Mesendoderm (in vitro differentiated cells): ENCODE measurements around the gene FYB1.

Experiments
- DNase-seq: peaks from one replicate; pipeline ENCODE4 v3.0.0; 2013
- H2AK5ac ChIP-seq: 2 replicates; pipeline ENCODE4 v1.6.1; 2013; ENCODE audit warnings: low read length, inconsistent platforms
- H2BK120ac ChIP-seq: 2 replicates; pipeline ENCODE4 v1.6.1; 2013; ENCODE audit warnings: low read depth, mild to moderate bottlenecking, low read length, moderate library complexity, mixed read lengths
- H2BK15ac ChIP-seq: replicated peaks from 2 replicates; pipeline ENCODE4 v1.6.1; 2013; ENCODE audit warnings: low read depth, mild to moderate bottlenecking, moderate library complexity
- H2BK5ac ChIP-seq: 2 replicates; pipeline ENCODE4 v1.6.1; 2013; ENCODE audit warnings: low read length, inconsistent platforms
- H3K18ac ChIP-seq: 2 replicates; pipeline ENCODE4 v1.6.1; 2013; ENCODE audit warnings: mild to moderate bottlenecking, low read length, mixed read lengths
- H3K23ac ChIP-seq: one replicate; pipeline ENCODE4 v1.6.1; 2013; ENCODE audit warnings: low read length
- H3K27ac ChIP-seq: 2 replicates; pipeline ENCODE4 v1.5.1; 2013; ENCODE audit warnings: low read depth, mild to moderate bottlenecking, inconsistent platforms, low read length, moderate library complexity
- H3K27me3 ChIP-seq: 2 replicates; pipeline ENCODE4 v1.6.1; 2013; ENCODE audit warnings: low read length, control low read depth, mild to moderate bottlenecking, inconsistent platforms; ENCODE audit not compliant: insufficient read depth, poor library complexity
- H3K36me3 ChIP-seq: 2 replicates; pipeline ENCODE4 v1.6.1; 2013; ENCODE audit warnings: low read length, inconsistent platforms; ENCODE audit not compliant: control insufficient read depth, insufficient read depth
- H3K4ac ChIP-seq: one replicate; pipeline ENCODE4 v1.6.1; 2013; ENCODE audit warnings: low read depth, mild to moderate bottlenecking, low read length, moderate library complexity
- H3K4me1 ChIP-seq: 2 replicates; pipeline ENCODE4 v1.6.1; 2013; ENCODE audit warnings: low read depth, low read length, inconsistent platforms; ENCODE audit not compliant: control insufficient read depth
- H3K4me2 ChIP-seq: 2 replicates; pipeline ENCODE4 v1.6.1; 2013; ENCODE audit warnings: low read length
- H3K4me3 ChIP-seq: 2 replicates; pipeline ENCODE4 v1.5.1; 2013; ENCODE audit warnings: mild to moderate bottlenecking, low read length
- H3K56ac ChIP-seq: one replicate; pipeline ENCODE4 v1.6.1; 2013; ENCODE audit warnings: low read length
- H3K79me1 ChIP-seq: 2 replicates; pipeline ENCODE4 v1.6.1; 2013; ENCODE audit warnings: low read length, inconsistent platforms
- H3K79me2 ChIP-seq: 2 replicates; pipeline ENCODE4 v1.6.1; 2013; ENCODE audit warnings: mild to moderate bottlenecking, low read length; ENCODE audit not compliant: control insufficient read depth, insufficient read depth
- H3K9ac ChIP-seq: 2 replicates; pipeline ENCODE4 v1.6.1; 2013; ENCODE audit warnings: low read length, inconsistent platforms
- H4K5ac ChIP-seq: one replicate; pipeline ENCODE4 v1.6.1; 2013; ENCODE audit warnings: low read length
- H4K8ac ChIP-seq: one replicate; pipeline ENCODE4 v1.6.1; 2013; ENCODE audit warnings: low read depth, mild to moderate bottlenecking, control low read depth, low read length, moderate library complexity
- WGBS: extraction: QIAGEN DNeasy Blood & Tissue Kit; methylation state at CpG from one replicate; pipeline ENCODE4 v1.1.7; 2013; ENCODE audit warnings: low lambda C conversion rate, missing lambda C conversion rate; ENCODE audit not compliant: insufficient coverage; ENCODE audit errors: extremely low coverage; 5-methylcytosine and 5-hydroxymethylcytosine counted together

The FYB1 gene

DNA sequence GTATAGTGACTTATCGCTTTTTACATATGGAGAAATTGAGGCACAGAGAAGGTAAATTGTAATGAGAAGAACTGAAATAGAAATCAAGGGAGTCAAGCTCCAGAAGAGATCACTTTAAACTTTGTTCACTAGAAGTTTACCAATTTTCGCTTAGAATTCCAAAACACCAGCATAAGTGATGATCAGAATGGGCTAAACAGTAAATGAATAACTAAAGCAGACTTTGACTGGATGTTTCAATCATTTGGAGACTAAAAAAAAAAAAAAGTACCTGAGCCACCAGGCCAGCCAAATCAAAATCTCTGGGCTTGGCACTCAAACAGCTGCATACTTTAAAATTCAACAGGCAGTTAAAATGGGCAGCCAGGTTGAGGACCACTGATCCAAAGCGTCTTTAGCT lies 38.2 kb upstream of the FYB1 start:
- Histone ChIP-seq H3K79me1 (no peaks in the 10 kb centered on the region), H3K27ac (no peak overlapping the region), H3K79me2 (no peaks in the 10 kb centered on the region), H3K27me3 (no peaks in the 10 kb centered on the region), H2BK15ac (no peak overlapping the region), H3K23ac (no peak overlapping the region), H3K4me3 (no peak overlapping the region), H3K36me3 (no peaks in the 10 kb centered on the region), H3K4me2 (no peak overlapping the region), H2AK5ac (no peak overlapping the region), H2BK5ac (no peak overlapping the region), H3K56ac (no peak overlapping the region), H3K4me1 (no peaks in the 10 kb centered on the region), H4K5ac (no peak overlapping the region), H4K8ac (no peak overlapping the region), H3K18ac (no peak overlapping the region), H3K4ac (no peak overlapping the region), H2BK120ac (no peak overlapping the region), H3K9ac (no peak overlapping the region)
- no peak for DNase-seq
- WGBS: no CpG with 5 or more reads among the region's 3 CpGs

DNA sequence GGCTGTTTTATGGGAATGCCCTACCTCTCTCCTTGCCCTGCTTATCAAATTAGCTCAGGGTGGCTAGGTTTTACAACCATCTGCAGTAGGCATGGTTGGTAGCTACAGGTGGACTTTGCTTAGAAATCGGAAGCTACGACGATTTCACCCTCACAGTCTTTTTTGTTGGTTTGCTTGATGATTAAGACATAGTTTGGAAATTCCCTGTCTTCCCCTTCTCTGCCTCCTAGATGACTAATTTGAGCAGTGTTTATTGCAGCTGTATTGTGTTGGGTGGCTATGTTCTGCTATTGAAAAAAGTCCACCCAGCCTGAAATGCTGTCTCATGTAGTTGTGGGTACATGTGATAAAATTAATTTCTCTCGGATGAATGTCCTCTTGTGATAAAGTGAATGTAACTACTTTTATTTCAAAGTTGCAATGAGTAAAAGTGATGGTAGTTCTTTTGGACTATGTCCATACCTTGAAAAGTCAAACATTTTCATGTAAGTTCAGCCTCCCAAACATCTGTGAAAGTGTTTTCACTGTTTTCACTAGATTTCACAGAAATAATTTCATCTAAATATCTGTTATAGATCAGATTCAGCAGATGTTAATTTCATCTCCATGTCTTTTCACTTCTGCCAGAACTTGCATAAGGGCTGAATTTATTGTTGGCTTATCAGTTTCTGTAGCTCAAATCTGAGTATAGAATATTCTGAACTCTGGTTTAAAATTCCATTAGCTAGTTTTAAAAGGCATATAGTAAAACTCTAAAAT lies 37.3 kb upstream of the FYB1 start:
- no peaks in the 10 kb centered on the region for H3K79me2 ChIP-seq
- no peak overlapping the region for H2AK5ac ChIP-seq
- H3K9ac ChIP-seq: no peak overlapping the region
- H4K8ac ChIP-seq: no peak overlapping the region
- H2BK120ac ChIP-seq: no peak overlapping the region
- H3K18ac ChIP-seq: no peak overlapping the region
- no peak overlapping the region for H3K56ac ChIP-seq
- H3K4ac ChIP-seq: no peak overlapping the region
- no CpG with 5 or more reads among the region's 4 CpGs for WGBS
- no peaks in the 10 kb centered on the region for H3K36me3 ChIP-seq
- H3K27ac ChIP-seq: no peak overlapping the region
- no peaks in the 10 kb centered on the region for H3K79me1 ChIP-seq
- H2BK15ac ChIP-seq: no peak overlapping the region
- no peak overlapping the region for H3K4me3 ChIP-seq
- H3K4me2 ChIP-seq: no peak overlapping the region
- DNase-seq: no peak
- H3K27me3 ChIP-seq: no peaks in the 10 kb centered on the region
- no peak overlapping the region for H2BK5ac ChIP-seq
- H3K4me1 ChIP-seq: no peaks in the 10 kb centered on the region
- H4K5ac ChIP-seq: no peak overlapping the region
- no peak overlapping the region for H3K23ac ChIP-seq

DNA sequence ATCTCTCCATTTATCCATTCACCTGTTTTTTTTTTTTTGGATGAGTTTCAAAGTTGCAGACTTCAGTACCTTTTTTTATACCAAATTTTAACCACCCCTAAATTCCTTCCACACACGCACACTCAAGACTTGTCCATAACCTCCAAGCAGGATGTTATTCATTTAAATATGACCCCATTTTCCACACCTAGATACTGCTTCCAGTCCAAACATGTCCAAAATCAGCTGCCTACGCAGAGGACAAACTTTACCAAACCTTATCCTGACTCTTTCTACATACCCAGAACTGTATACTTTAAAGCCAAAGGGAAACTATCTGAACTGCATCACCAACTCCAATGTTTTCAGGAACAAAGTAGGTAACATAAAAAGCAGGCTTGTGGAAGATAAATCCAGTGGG lies 36.0 kb upstream of the FYB1 start:
- Histone ChIP-seq H3K4me3 (no peak overlapping the region), H3K9ac (no peak overlapping the region)
- DNase-seq: no peak

DNA sequence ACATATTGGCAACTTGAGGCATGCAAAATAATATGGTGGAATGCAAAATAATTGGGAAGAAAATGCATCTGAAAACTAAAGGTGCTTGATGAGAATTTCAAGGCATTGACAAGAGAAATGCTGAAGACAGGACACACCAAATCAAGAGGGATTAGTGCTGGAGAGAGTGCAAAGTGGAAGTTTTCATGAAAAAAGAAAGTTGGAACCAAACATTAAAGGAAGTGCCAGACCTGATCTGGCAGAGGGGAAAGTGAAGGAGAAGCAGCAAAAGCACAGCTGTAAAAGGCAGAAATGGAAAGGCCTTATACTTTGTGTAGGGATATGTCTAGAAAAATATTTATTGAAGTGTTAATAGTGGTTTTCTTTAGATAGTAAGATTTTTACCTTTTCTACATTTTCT lies 35.3 kb upstream of the FYB1 start:
- Histone ChIP-seq H3K56ac (no peak overlapping the region), H3K18ac (no peak overlapping the region), H4K8ac (no peak overlapping the region), H3K23ac (no peak overlapping the region), H3K4ac (no peak overlapping the region), H2BK120ac (no peak overlapping the region), H4K5ac (no peak overlapping the region), H3K4me3 (no peak overlapping the region), H3K4me2 (no peak overlapping the region), H2BK5ac (no peak overlapping the region), H3K9ac (no peak overlapping the region), H3K36me3 (no peaks in the 10 kb centered on the region), H3K4me1 (no peaks in the 10 kb centered on the region), H2BK15ac (no peak overlapping the region), H3K79me1 (no peaks in the 10 kb centered on the region), H3K27me3 (no peaks in the 10 kb centered on the region), H3K27ac (no peak overlapping the region), H2AK5ac (no peak overlapping the region), H3K79me2 (no peaks in the 10 kb centered on the region)
- DNase-seq: no peak

More for the DNA sequence above, 36.0 kb upstream of the FYB1 start:
- Histone ChIP-seq H4K5ac (no peak overlapping the region), H3K4ac (no peak overlapping the region), H2BK120ac (no peak overlapping the region), H3K18ac (no peak overlapping the region), H4K8ac (no peak overlapping the region), H2BK5ac (no peak overlapping the region), H3K4me1 (no peaks in the 10 kb centered on the region), H3K23ac (no peak overlapping the region), H3K56ac (no peak overlapping the region), H3K27ac (no peak overlapping the region), H3K4me2 (no peak overlapping the region), H2BK15ac (no peak overlapping the region), H3K36me3 (no peaks in the 10 kb centered on the region), H2AK5ac (no peak overlapping the region), H3K79me1 (no peaks in the 10 kb centered on the region), H3K27me3 (no peaks in the 10 kb centered on the region), H3K79me2 (no peaks in the 10 kb centered on the region)
- 100% methylated on average over 1 of the region's 2 CpGs for WGBS

DNA sequence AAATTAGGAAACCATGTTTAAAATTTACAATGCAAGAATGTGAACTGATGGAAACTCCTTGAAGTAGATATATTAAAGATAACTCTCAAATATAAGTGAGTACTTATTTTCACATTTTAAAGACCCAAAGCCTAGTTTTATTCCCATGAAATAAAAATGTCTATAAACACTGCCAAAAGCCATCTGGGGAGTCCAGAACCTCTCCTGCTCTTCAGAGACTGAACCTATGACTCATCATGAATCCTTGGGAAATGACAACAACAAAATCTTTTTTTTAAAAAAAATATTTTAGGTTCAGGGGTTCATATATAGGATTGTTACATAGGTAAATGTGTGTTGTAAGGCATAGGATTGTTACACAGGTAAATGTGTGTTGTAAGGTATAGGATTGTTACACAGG lies 33.8 kb upstream of the FYB1 start:
- no peaks in the 10 kb centered on the region for H3K4me1 ChIP-seq
- no peaks in the 10 kb centered on the region for H3K27me3 ChIP-seq
- H3K79me1 ChIP-seq: no peaks in the 10 kb centered on the region
- H2AK5ac ChIP-seq: no peak overlapping the region
- H3K18ac ChIP-seq: no peak overlapping the region
- H3K27ac ChIP-seq: no peak overlapping the region
- no peak overlapping the region for H3K23ac ChIP-seq
- no peak overlapping the region for H4K8ac ChIP-seq
- no peak overlapping the region for H3K56ac ChIP-seq
- H2BK5ac ChIP-seq: no peak overlapping the region
- no peak overlapping the region for H3K4me3 ChIP-seq
- H3K79me2 ChIP-seq: no peaks in the 10 kb centered on the region
- no peak overlapping the region for H3K4me2 ChIP-seq
- H2BK15ac ChIP-seq: no peak overlapping the region
- H2BK120ac ChIP-seq: no peak overlapping the region
- H4K5ac ChIP-seq: no peak overlapping the region
- H3K4ac ChIP-seq: no peak overlapping the region
- no peak for DNase-seq
- no peaks in the 10 kb centered on the region for H3K36me3 ChIP-seq
- H3K9ac ChIP-seq: no peak overlapping the region

DNA sequence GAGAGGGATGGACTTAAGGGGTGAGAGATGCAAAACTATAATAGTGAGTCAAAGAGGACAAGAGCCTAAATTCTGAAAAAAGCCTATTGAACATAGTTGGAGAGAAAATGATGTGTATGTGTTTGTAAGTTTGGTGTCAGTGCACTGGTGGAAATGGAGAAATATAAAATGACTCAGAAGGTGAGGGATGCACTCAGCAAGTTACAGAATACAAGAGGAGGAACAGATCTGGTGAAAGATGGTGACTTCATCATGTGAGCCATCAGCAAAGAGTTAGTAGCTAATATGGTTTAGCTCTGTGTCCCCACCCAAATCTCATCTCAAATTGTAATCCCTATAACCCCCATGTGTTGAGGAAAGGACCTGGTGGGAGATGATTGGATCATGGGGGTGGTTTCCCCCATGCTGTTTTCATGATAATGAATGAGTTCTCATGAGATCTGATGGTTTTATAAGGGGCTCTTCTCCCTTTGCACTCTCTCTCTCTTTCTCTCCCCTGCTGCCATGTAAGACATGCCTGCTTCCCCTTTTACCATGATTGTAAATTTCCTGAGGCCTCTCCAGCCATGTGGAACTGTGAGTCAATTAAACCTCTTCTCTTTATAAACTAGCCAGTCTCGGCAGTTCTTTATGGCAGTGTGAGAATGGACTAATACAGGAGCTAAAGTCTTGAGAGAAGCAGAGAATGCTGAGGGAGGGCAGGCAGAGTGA lies 30.4 kb upstream of the FYB1 start:
- Histone ChIP-seq H2BK120ac (no peak overlapping the region), H4K5ac (no peak overlapping the region), H3K27me3 (no peaks in the 10 kb centered on the region), H4K8ac (no peak overlapping the region), H3K79me2 (no peaks in the 10 kb centered on the region), H2BK15ac (no peak overlapping the region), H3K36me3 (no peaks in the 10 kb centered on the region), H2AK5ac (no peak overlapping the region), H3K4me3 (no peak overlapping the region), H3K18ac (no peak overlapping the region), H2BK5ac (no peak overlapping the region), H3K4me1 (no peaks in the 10 kb centered on the region), H3K56ac (no peak overlapping the region), H3K4ac (no peak overlapping the region), H3K9ac (no peak overlapping the region), H3K4me2 (no peak overlapping the region), H3K79me1 (no peaks in the 10 kb centered on the region), H3K27ac (no peak overlapping the region), H3K23ac (no peak overlapping the region)
- no CpG with 5 or more reads among the region's 1 CpG for WGBS
- no peak for DNase-seq
